GM12891 (cell line): ENCODE measurements around the gene FAM187B.

Experiments used
- PAX5 ChIP-seq: IDR thresholded peaks from 2 replicates; pipeline ENCODE4 v1.6.1; 2011; ENCODE audit warnings: low read length, moderate library complexity, mild to moderate bottlenecking; ENCODE audit not compliant: insufficient read depth, severe bottlenecking
- POLR2A ChIP-seq: IDR thresholded peaks from 2 replicates; pipeline ENCODE4 v1.6.1; 2011; ENCODE audit warnings: low read depth, low read length, control low read depth
- POLR2AphosphoS5 ChIP-seq: IDR thresholded peaks from 2 replicates; pipeline ENCODE4 v1.6.1; 2011; ENCODE audit warnings: low read depth, low read length, control low read depth
- POU2F2 ChIP-seq: IDR thresholded peaks from 2 replicates; pipeline ENCODE4 v1.6.1; 2011; ENCODE audit warnings: low read depth, mild to moderate bottlenecking, control low read depth, low read length, moderate library complexity
- SPI1 ChIP-seq: IDR thresholded peaks from 2 replicates; pipeline ENCODE4 v1.6.1; 2011; ENCODE audit warnings: low read depth, low read length, control low read depth
- TAF1 ChIP-seq: IDR thresholded peaks from 2 replicates; pipeline ENCODE4 v1.6.1; 2011; ENCODE audit warnings: low read depth, low read length, control low read depth

- TF ChIP-seq POLR2AphosphoS5 (no peak), POLR2A (no peak), TAF1 (no peak), SPI1 (no peak), POU2F2 (no peak), PAX5 (no peak)
Measured at GRCh38 chr19:35254341-35255297, 26.1 kb upstream of the FAM187B start.
